Measurements from ENCODE around the gene CCNI. TPM values are rescaled to one million over a fixed set of nuclear protein-coding genes. Genes with fewer than 3 reads are reported as not detected.
"Not testable (repeated sequence)": the region's sequence is repeated elsewhere in the genome, so short reads cannot be mapped to it uniquely, and the experiment has no call there.

The CCNI gene, protein sequence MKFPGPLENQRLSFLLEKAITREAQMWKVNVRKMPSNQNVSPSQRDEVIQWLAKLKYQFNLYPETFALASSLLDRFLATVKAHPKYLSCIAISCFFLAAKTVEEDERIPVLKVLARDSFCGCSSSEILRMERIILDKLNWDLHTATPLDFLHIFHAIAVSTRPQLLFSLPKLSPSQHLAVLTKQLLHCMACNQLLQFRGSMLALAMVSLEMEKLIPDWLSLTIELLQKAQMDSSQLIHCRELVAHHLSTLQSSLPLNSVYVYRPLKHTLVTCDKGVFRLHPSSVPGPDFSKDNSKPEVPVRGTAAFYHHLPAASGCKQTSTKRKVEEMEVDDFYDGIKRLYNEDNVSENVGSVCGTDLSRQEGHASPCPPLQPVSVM
- 216 TPM for total RNA-seq

GRCh38 chr4:77075869-77076799, at the start of gene CCNI:
CCNI (minus strand) TSS chr4:77075989; CDS start chr4:77066362, 9,627 bp downstream.
- DNase-seq: peak; percentile 99

DNA sequence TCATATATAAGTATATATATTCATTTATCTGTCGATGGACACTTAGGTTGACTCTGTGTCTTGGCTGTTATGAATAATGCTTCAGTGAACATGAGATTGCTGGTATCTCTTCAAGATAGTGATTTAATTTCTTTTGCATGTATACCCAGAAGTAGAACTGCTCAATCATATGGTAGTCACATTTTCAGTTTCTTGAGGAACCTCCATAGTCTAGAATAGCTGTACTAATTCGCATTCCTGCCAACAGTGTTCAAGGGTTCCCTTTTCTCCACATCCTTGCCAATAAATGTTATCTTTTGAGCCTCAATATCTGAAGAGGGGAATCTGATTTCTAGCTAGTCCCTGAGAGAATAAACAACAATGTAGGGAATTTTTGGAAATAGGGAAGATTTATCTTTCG, 48.8 kb upstream of the CCNI start:
- no peak for DNase-seq

- no peak for DNase-seq
Measured at GRCh38 chr4:77123411-77123810, 47.6 kb upstream of the CCNI start.

DNA sequence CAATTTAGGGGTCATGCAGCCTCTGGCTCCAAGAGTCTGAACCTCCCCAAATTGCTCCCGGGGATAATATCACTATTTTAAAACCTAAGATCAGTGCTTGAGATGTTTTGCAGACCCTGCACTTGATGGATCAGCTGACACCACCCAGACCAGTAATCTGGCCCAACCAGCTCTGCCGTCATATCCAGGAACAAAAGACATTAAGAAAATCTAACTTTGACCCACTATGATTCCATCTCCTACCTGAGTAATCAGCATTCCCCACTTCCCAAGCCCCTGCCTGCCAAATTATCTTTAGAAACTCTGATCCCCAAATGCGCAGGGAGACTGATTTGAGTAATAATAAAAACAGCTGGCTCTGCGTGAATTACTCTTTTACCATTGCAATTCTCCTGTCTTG, 46.9 kb upstream of the CCNI start:
- DNase-seq: no peak

DNA sequence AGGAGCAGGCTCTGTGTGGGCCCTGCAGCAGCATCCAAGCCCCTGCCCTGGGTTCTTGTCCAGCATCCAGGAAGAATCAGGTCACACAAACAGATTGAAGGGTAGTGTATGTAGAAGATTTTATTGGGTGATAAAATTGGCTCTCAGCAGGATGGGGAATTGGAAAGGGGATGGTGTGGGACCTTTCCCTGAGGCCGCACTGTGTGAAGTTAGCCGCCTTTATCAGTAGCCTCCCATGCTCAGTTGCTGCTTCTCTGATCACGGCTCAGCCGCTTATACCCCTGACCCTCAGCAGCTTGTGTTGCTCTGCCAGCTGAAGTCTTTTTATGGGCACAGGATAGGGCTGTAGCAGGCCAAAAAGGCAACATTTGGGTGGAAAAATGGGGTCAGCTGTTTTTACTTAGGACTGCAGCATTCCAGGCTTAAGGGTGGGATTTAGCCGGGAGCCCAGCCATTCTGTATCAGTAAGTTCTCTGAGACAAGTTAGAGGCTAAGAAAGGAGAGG, 46.0 kb upstream of the CCNI start:
- DNase-seq: peak; percentile 39

DNA sequence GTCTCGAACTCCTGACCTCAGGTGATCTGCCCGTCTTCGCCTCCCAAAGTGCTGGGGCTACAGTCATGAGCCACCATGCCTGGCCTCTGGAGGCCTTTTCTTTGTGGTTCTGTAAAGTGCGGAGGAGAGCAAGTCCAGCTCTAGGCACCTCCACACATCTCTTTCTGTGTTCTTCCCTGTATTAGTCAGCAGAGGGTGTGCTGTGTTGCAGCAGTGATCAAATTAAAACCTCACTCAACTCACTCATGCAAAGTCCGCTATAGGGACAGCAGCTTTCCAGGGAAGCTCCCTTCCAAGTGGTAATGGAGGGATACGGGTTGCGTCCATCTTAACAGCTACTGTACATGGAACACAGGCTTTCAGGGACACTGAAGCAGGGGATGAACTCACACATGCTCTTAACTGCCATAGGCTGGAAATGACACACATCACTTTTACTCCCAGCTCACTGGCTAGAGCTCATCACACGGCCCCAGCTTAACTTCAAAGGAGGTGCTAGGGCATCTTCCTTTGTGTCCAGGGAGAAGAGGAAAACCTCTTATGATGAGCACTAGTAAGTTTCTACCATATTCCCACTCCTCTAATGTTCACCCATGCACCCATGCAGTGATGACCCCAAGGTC, 45.2 kb upstream of the CCNI start:
- DNase-seq: no peak

DNA sequence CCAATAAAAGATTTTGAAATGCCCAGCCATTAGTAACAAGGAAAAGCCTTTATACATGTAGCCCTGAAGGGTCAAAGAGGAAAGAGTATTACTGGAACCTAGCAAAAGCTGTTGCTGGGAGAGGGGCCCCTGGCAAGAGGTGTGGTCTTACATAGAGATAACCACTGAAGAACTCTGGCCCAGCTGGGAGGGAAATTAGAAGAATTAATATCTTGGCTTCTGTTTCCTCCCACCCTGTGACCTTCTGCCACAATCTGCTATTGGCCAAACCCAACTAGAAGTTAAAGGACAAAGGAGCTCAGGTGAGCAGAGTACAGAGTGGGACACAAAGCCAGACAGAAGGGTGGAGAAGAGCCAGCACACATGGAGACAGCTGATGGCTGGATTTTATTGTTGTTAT, 41.9 kb upstream of the CCNI start:
- no peak for DNase-seq

DNA sequence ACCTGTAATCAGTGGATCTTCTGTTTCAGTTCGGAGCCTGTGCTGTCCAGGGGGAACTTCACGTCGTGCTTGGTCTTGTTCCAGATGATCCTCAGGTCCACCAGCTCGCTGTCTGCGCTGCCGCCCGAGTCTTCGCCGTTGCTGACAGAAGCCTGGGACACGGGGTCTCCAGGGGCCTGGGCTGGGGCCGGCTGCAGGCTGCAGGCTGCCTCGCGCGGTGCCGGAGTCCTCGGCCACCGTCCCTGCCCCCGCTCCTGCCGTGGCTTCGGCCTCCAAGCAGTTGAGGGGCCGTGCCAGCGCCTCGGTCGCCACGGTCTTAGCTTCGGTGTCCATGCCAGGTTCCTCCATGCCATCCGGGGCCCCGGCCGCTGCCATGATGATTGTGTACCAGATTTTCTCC, 37.3 kb upstream of the CCNI start:
- DNase-seq: no peak

- DNase-seq: no peak
Measured at GRCh38 chr4:77110730-77111129, 34.9 kb upstream of the CCNI start.

DNA sequence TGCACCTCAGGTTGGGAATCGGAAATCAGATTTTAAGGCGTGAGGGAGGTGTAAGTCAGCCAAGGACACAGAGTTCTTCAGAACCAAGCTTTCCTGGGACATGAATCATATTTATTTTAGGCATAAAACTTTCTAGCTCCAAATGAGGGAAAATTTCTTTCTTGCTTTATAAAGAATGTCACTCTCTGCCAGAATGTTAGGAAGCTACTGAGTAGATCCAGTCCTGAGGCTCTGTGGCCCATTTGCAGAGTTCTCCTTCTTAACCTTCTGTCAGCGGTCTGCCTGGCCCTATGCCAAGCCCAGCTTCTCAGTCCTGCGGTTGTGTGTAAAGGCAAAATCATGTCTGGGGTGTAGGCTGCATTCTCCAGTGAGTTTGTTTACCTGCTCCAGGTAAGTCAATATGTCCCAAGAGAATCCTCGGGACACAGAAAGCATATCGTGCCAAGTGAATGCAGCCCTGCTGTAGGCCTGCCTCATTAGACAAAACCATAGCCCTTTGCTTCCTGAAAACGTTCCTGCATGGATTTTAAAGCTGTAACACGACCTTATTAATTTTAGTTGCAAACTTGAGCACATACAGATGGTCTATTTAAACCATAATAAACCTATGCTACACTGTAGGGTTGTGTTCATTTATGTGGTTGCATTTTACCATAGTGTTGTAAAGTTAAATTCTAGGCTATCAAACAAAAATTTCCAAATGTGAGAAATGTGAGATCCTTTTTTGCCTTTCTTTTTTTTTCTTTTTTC, 29.2 kb upstream of the CCNI start:
- peak; percentile 76 for DNase-seq

GRCh38 chr4:77104388-77104787, 28.6 kb upstream of the CCNI start:
- DNase-seq: no peak

- DNase-seq: no peak
Measured at GRCh38 chr4:77100234-77100633, 24.4 kb upstream of the CCNI start.

- DNase-seq: no peak
Measured at GRCh38 chr4:77097611-77098010, 21.8 kb upstream of the CCNI start.

DNA sequence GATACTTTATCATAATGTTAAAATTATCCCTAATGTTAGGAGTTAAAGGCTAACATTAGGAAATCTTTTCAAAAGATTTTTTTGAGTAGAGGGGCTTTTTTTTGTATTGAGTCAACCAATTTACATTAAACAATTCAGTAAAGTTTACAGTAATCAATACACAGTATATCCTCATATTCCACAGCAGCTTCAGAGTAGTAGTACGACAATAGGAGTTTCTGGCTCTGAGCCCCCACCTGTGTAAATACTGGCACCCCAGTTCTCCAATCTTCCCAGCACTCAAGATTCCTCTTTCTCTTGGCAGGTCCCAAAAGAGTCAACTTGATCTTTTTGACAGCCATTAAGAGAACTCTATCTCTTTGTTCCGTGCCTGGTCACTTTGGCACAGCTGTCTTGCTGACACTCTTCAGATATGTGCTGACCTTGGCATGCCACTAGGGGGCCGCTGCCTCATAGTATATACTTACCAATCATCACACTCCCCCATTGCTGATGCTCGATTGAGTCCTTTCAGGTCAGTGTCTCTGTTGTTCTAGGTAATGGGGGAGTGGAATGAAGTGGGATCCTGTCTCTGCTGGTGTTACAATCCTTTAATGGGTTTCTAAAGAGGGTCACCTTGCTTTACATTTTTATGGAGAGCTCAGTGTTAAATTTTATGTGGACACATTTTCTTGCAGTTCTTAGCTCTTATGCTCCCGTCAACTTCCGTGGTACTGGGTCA, 19.5 kb upstream of the CCNI start:
- peak; percentile 85 for DNase-seq

DNA sequence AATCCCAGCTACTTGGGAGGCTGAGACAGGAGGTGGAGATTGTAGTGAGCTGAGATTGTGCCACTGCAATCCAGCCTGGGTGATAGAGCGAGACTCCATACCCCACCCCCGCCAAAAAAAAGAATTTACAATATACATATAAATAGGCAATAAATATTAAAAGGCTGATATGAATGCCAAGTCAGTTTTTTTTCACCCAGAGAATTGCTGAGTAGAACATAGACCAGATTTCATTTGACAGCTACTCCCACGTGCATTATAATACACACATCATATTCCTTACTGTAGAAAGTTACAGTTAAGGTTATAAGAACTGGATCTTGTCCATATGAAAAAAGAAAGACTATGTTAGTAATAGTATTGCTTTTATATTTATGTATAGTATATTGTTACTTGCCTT, 18.7 kb upstream of the CCNI start:
- no peak for DNase-seq

DNA sequence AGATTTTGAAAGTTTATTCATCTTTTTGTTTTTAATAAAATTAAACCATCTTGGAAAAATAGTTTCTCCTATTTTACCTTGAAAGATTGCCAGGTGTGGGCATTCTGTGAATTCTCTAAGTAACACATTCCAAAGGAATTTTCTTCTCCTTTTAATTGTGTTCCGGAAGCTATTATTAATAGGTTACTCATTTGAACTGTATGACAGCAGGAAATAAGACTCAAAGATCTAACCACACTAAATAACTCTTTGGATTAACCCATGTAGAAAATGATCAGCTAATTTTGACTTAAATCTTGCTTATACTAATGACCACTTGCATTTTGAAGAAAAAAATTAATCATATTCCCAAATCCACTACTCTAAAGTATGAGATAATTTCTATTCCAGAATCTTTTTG, 17.6 kb upstream of the CCNI start:
- DNase-seq: no peak

DNA sequence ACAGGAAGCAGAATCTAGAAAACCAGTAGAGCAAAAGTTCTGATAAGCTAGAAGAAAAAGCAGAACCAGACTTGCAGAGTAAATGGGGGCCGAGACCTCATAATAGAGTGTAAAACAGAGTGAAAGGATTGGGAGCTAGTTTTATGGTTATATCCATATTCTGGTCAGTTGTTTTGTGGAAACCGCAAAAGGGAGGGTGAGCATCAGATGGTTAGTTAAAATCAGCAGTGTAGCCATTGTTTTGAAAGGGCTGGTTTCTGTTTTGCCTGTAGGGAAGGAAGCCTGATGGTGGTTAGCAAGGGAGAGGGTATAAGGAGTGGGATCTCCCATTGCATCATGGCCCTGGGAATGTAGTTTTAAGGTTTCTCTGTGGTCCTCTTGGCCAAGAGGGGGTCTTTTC, 17.2 kb upstream of the CCNI start:
- DNase-seq: no peak

- peak; percentile 63 for DNase-seq
Measured at GRCh38 chr4:77089866-77090265, 14.1 kb upstream of the CCNI start.

DNA sequence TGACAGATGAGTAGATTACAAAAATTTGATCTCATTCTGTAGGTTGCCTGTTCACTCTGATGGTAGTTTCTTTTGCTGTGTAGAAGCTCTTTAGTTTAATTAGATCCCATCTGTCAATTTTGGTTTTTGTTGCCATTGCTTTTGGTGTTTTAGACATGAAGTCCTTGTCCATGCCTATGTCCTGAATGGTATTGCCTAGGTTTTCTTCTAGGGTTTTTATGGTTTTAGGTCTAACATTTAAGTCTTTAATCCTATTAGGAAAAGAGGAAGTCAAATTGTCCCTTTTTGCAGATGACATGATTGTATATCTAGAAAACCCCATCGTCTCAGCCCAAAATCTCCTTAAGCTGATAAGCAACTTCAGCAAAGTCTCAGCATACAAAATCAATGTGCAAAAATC, 11.2 kb upstream of the CCNI start:
- not testable (repeated sequence) for DNase-seq

GRCh38 chr4:77084019-77084639, 8.3 kb upstream of the CCNI start:
- DNase-seq: peak; percentile 24

Measured in tongue (tissue), 2 donors.